GM12878 (cell line): ENCODE data around the gene NFASC. TPM values are rescaled to one million over a fixed set of nuclear protein-coding genes. Genes with fewer than 3 reads are reported as not detected.

Source experiments
- ATAC-seq: fragments of 200-7000 bp; cut with Tn5 transposase; 3 replicates; pipeline ENCODE4 v1.9.1; 2020; ENCODE audit warnings: mild to moderate bottlenecking, moderate library complexity
- BruUV-seq: library from RNA; stranded (reverse); fragments of 400-500 nt; replicated peaks from 2 replicates; lab custom pipeline; 2021; lab: Mats Ljungman, UMichigan
- CTCF ChIA-PET: fragments of 300-600 bp; sonication (Branson Sonifier 250); formaldehyde crosslinking; extraction: SDS; loops from one replicate; lab custom pipeline; 2021; ENCODE audit warnings: inconsistent platforms; lab: Yijun Ruan, JAX
- POLR2A ChIA-PET: fragments of 350-600 bp; formaldehyde crosslinking; extraction: SDS; loops from one replicate; lab custom pipeline; 2021; ENCODE audit warnings: inconsistent platforms; lab: Charles Lee
- RAD21 ChIA-PET: fragments of 300-600 bp; sonication (Branson Sonifier 250); formaldehyde crosslinking; loops from one replicate; lab custom pipeline; 2023; ENCODE audit warnings: antibody characterized with exemption; ENCODE audit not compliant: unreplicated experiment; lab: Charles Lee
- SMC1A ChIA-PET: fragments of 300-600 bp; sonication (Branson Sonifier 250); formaldehyde crosslinking; loops from one replicate; lab custom pipeline; 2023; ENCODE audit not compliant: unreplicated experiment, uncharacterized antibody; lab: Charles Lee
- DNase-seq: peaks from one replicate; pipeline ENCODE4 v3.0.0-alpha.2; 2011; ENCODE audit warnings: low read depth, low spot score
- FAIRE-seq: peaks from 3 replicates; lab custom pipeline; 2011; peaks lifted over from hg19 to GRCh38; lab: Jason Lieb, UNC
- H2AFZ ChIP-seq: 2 replicates; pipeline ENCODE4 v1.6.0; 2011; ENCODE audit warnings: low read depth, low read length, control low read depth; ENCODE audit not compliant: control insufficient read depth
- H3K27ac ChIP-seq: 2 replicates; pipeline ENCODE4 v1.5.1; 2011; ENCODE audit warnings: control low read depth; ENCODE audit not compliant: control insufficient read depth, insufficient read depth
- H3K27me3 ChIP-seq, 2 experiments: replicated peaks in 1 of 2; 2 replicates each; pipeline versions ENCODE4 v1.6.0 to v1.6.1; 2011; ENCODE audit warnings: low read length in 1 of 2; ENCODE audit not compliant: control insufficient read depth in 2 of 2, insufficient read depth in 2 of 2
- H3K36me3 ChIP-seq, 2 experiments: 2 replicates each; pipeline ENCODE4 v1.5.1; 2011; ENCODE audit warnings: low read length in 1 of 2; ENCODE audit not compliant: control insufficient read depth in 2 of 2, insufficient read depth in 2 of 2
- H3K4me1 ChIP-seq: 2 replicates; pipeline ENCODE4 v1.6.1; 2011; ENCODE audit warnings: mild to moderate bottlenecking, low read length, moderate library complexity, mixed read lengths; ENCODE audit not compliant: control insufficient read depth, insufficient read depth
- H3K4me2 ChIP-seq: 2 replicates; pipeline ENCODE4 v1.6.0; 2011; ENCODE audit warnings: control low read depth; ENCODE audit not compliant: control insufficient read depth, insufficient read depth
- H3K4me3 ChIP-seq: fragments of 200-600 bp; sonication (generic); 2 replicates; pipeline ENCODE4 v1.5.1; 2016
- H3K79me2 ChIP-seq: 2 replicates; pipeline ENCODE4 v1.6.0; 2011; ENCODE audit warnings: low read length; ENCODE audit not compliant: control insufficient read depth, insufficient read depth
- H3K9ac ChIP-seq: 2 replicates; pipeline ENCODE4 v1.8.0; 2011; ENCODE audit warnings: low read length, control low read depth, mixed read lengths; ENCODE audit not compliant: control insufficient read depth, insufficient read depth
- H3K9me3 ChIP-seq: replicated peaks from 3 replicates; pipeline ENCODE4 v1.5.1; 2011; ENCODE audit warnings: mild to moderate bottlenecking, low read length; ENCODE audit not compliant: control insufficient read depth, insufficient read depth
- H4K20me1 ChIP-seq: 2 replicates; pipeline ENCODE4 v1.6.0; 2011; ENCODE audit not compliant: control insufficient read depth, insufficient read depth
- BACH1 ChIP-seq: fragments of 450-650 bp; IDR thresholded peaks from 2 replicates; pipeline ENCODE4 v1.6.1; 2017; ENCODE audit warnings: mild to moderate bottlenecking, borderline replicate concordance
- BRCA1 ChIP-seq: IDR thresholded peaks from 2 replicates; pipeline ENCODE4 v1.6.1; 2011; ENCODE audit warnings: low read depth, low read length, improper control_type of control experiment
- CBX3 ChIP-seq: fragments of 200-600 bp; sonication (generic); IDR thresholded peaks from 2 replicates; pipeline ENCODE4 v1.6.1; 2016; ENCODE audit warnings: low read depth, borderline replicate concordance
- CHD1 ChIP-seq: IDR thresholded peaks from 2 replicates; pipeline ENCODE4 v1.6.1; 2012; ENCODE audit warnings: low read depth, low read length, improper control_type of control experiment
- CHD4 ChIP-seq: fragments of 200-600 bp; sonication (generic); IDR thresholded peaks from 2 replicates; pipeline ENCODE4 v1.6.1; 2016; ENCODE audit warnings: mild to moderate bottlenecking
- LARP7 ChIP-seq: fragments of 450-650 bp; IDR thresholded peaks from 2 replicates; pipeline ENCODE4 v1.6.1; 2017; ENCODE audit warnings: mild to moderate bottlenecking
- RFX5 ChIP-seq: IDR thresholded peaks from 2 replicates; pipeline ENCODE4 v1.6.1; 2011; ENCODE audit warnings: low read depth, low read length, improper control_type of control experiment
- SIX5 ChIP-seq: IDR thresholded peaks from 2 replicates; pipeline ENCODE4 v1.6.1; 2011; ENCODE audit warnings: mild to moderate bottlenecking, low read depth, low read length, moderate library complexity; ENCODE audit not compliant: severe bottlenecking
- SMAD5 ChIP-seq: IDR thresholded peaks from 2 replicates; pipeline ENCODE4 v1.6.1; 2016; ENCODE audit warnings: antibody characterized with exemption, low read depth
- SMARCA5 ChIP-seq: fragments of 450-650 bp; IDR thresholded peaks from 2 replicates; pipeline ENCODE4 v1.6.1; 2017; ENCODE audit warnings: mild to moderate bottlenecking
- SPI1 ChIP-seq: IDR thresholded peaks from 2 replicates; pipeline ENCODE4 v1.6.1; 2011; ENCODE audit warnings: low read depth, mild to moderate bottlenecking, low read length, moderate library complexity, borderline replicate concordance; ENCODE audit not compliant: insufficient read depth
- TCF7 ChIP-seq: IDR thresholded peaks from 2 replicates; pipeline ENCODE4 v1.6.1; 2014; ENCODE audit warnings: antibody characterized with exemption, borderline replicate concordance
- USF1 ChIP-seq: IDR thresholded peaks from 2 replicates; pipeline ENCODE4 v1.6.1; 2011; ENCODE audit warnings: borderline replicate concordance, low read depth, mild to moderate bottlenecking, moderate library complexity, mixed read lengths, low read length; ENCODE audit not compliant: insufficient read depth; ENCODE audit errors: extremely low read length
- USF2 ChIP-seq: IDR thresholded peaks from 2 replicates; pipeline ENCODE4 v1.6.1; 2011; ENCODE audit warnings: low read depth, low read length, improper control_type of control experiment, borderline replicate concordance
- ZNF217 ChIP-seq: fragments of 450-650 bp; IDR thresholded peaks from 2 replicates; pipeline ENCODE4 v1.6.1; 2017; ENCODE audit warnings: antibody characterized with exemption, mild to moderate bottlenecking
- ZNF622 ChIP-seq: fragments of 450-650 bp; IDR thresholded peaks from 2 replicates; pipeline ENCODE4 v1.6.1; 2017; ENCODE audit warnings: mild to moderate bottlenecking, inconsistent platforms
- ZNF687 ChIP-seq: fragments of 450-650 bp; IDR thresholded peaks from 2 replicates; pipeline ENCODE4 v1.6.1; 2017; ENCODE audit warnings: mild to moderate bottlenecking, moderate library complexity
- WGBS: methylation state at CpG from one replicate; pipeline ENCODE4 v1.1.6; 2016; ENCODE audit warnings: low lambda C conversion rate; ENCODE audit not compliant: insufficient replicate concordance, insufficient coverage; ENCODE audit errors: missing lambda C conversion rate; 5-methylcytosine and 5-hydroxymethylcytosine counted together
- in situ Hi-C: fragments of 300-500 bp; cut with MboI; formaldehyde crosslinking; loops from 9 replicates; pipeline ENCODE4 v1.14.3; 2018; ENCODE audit warnings: mixed read lengths
- intact Hi-C: fragments of 100-400 bp; cut with micrococcal nuclease; formaldehyde crosslinking; loops from one replicate; pipeline ENCODE4 v1.14.2; 2022; ENCODE audit not compliant: unreplicated experiment
- polyA plus RNA-seq, 11 experiments: library from polyadenylated mRNA; depleted of rRNA in 4 of 11; unstranded in 6 of 11; stranded (reverse) in 5 of 11; fragments of >200 nt; fragmentation: Nextera tagmentation in 4 of 11; fragmentation: Illumina TruSeq in 1 of 11; extraction: Ambion mirVana in 4 of 11; extraction: Trizol in 1 of 11; gene quantifications; 1 replicate in 1 of 11; 2 replicates in 10 of 11; pipeline versions ENCODE4 v1.2.1 to v1.2.3, GENCODE V29; 2011 to 2016; ENCODE audit warnings: inconsistent platforms in 2 of 11, missing spikeins in 2 of 11, low read depth in 1 of 11
- total RNA-seq, 4 experiments: library from RNA; depleted of rRNA in 3 of 4; stranded (reverse); fragments of >200 nt in 3 of 4; fragmentation: Illumina TruSeq in 1 of 4; extraction: Trizol in 1 of 4; gene quantifications; 2 replicates each; pipeline versions ENCODE4 v1.2.1 to v1.2.3, GENCODE V29; 2013 to 2021

NFASC gene
- total and polyA plus RNA-seq, 10 of the 15 experiments (the other 5 are each of a cell fraction or from before 2014, with no cell fraction given): 0.04 to 0.31 (median 0.12) TPM; not detected in 4

GRCh38 chr1:204882479-204882878 lies 11.8 kb downstream of the NFASC start:
- TF ChIP-seq SMARCA5 (no peak), SPI1 (no peak), CBX3 (no peak), CHD4 (no peak), USF1 (no peak), SIX5 (no peak), LARP7 (no peak), CHD1 (no peak), ZNF622 (no peak), BACH1 (no peak), ZNF687 (no peak), ZNF217 (no peak), SMAD5 (no peak), TCF7 (no peak), BRCA1 (no peak), USF2 (no peak), RFX5 (no peak)
- no TSS peak for BruUV-seq
- intact Hi-C loops (no loop called here), in situ Hi-C loops (no loop called here)
- Histone ChIP-seq H3K27me3 (peaks cover 0 to 2% of the 10 kb centered on the region in 2 experiments; a peak in 3 of 4 replicates), H3K9ac (no peak overlapping the region), H2AFZ (no peak overlapping the region), H3K36me3 (no peaks in the 10 kb centered on the region), H3K27ac (no peak overlapping the region), H3K9me3 (no peaks in the 10 kb centered on the region), H3K4me3 (no peak overlapping the region), H4K20me1 (no peaks in the 10 kb centered on the region), H3K4me2 (no peak overlapping the region), H3K79me2 (no peaks in the 10 kb centered on the region), H3K4me1 (no peaks in the 10 kb centered on the region)
- SMC1A ChIA-PET: no interaction called here
- CTCF ChIA-PET: no interaction called here
- POLR2A ChIA-PET: no interaction called here
- no peak for FAIRE-seq
- no peak for DNase-seq
- WGBS: 47% methylated on average over 3 of the region's 3 CpGs
- RAD21 ChIA-PET: no interaction called here
- ATAC-seq: no peak
